ENCODE data around the gene DECR2.

Gene DECR2

GRCh38 chr16:440627-441026, 38.9 kb downstream of the DECR2 start:
- in situ Hi-C loops (cut with HindIII; ENCODE audit: low sequenced_read_pairs), result no loop called here

GRCh38 chr16:441447-441846, 39.8 kb downstream of the DECR2 start:
- in situ Hi-C loops (cut with HindIII; ENCODE audit: low sequenced_read_pairs), result no loop called here

- in situ Hi-C loops (cut with HindIII; ENCODE audit: low sequenced_read_pairs), result no loop called here
These were observed 41.3 kb downstream of the DECR2 start for GRCh38 chr16:442976-443375.

- in situ Hi-C loops (cut with HindIII; ENCODE audit: low sequenced_read_pairs), result no loop called here
These were observed 42.3 kb downstream of the DECR2 start for GRCh38 chr16:444027-444426.

GRCh38 chr16:445566-445965, 43.9 kb downstream of the DECR2 start:
- in situ Hi-C loops (cut with HindIII; ENCODE audit: low sequenced_read_pairs), result no loop called here

GRCh38 chr16:450385-450784, 48.7 kb downstream of the DECR2 start:
- in situ Hi-C loops (cut with HindIII; ENCODE audit: low sequenced_read_pairs), result no loop called here

GRCh38 chr16:450785-451512, 49.3 kb downstream of the DECR2 start:
- in situ Hi-C loops (cut with HindIII; ENCODE audit: low sequenced_read_pairs), result no loop called here

GRCh38 chr16:454397-454940, 52.8 kb downstream of the DECR2 start:
- in situ Hi-C loops (cut with HindIII; ENCODE audit: low sequenced_read_pairs), result no loop called here

GRCh38 chr16:455453-455852, 53.8 kb downstream of the DECR2 start:
- in situ Hi-C loops (cut with HindIII; ENCODE audit: low sequenced_read_pairs), result no loop called here

GRCh38 chr16:456891-457483, 55.3 kb downstream of the DECR2 start:
- in situ Hi-C loops (cut with HindIII; ENCODE audit: low sequenced_read_pairs), result no loop called here

GRCh38 chr16:457732-458400, 56.2 kb downstream of the DECR2 start:
- in situ Hi-C loops (cut with HindIII; ENCODE audit: low sequenced_read_pairs), result no loop called here

- in situ Hi-C loops (cut with HindIII; ENCODE audit: low sequenced_read_pairs), result no loop called here
These were observed 58.1 kb downstream of the DECR2 start for GRCh38 chr16:459761-460160.

GRCh38 chr16:460787-461186, 59.1 kb downstream of the DECR2 start:
- in situ Hi-C loops (cut with HindIII; ENCODE audit: low sequenced_read_pairs), result no loop called here

All from DLD1 (cell line).